K562 (cell line): ENCODE data around the gene OR10C1. TPM values are rescaled to one million over a fixed set of nuclear protein-coding genes. Genes with fewer than 3 reads are reported as not detected.

Source experiments
- ATAC-seq: fragments of 200-7000 bp; cut with Tn5 transposase; 3 replicates; pipeline ENCODE4 v1.9.1; 2020; ENCODE audit warnings: moderate library complexity
- BruUV-seq: library from RNA; stranded (reverse); fragments of 400-500 nt; replicated peaks from 2 replicates; lab custom pipeline; 2021; lab: Mats Ljungman, UMichigan
- CTCF ChIA-PET: fragments of 300-600 bp; formaldehyde crosslinking; extraction: SDS; loops from one replicate; lab custom pipeline; 2021; ENCODE audit warnings: low intra/inter-chr PET ratio; lab: Yijun Ruan, JAX
- POLR2A ChIA-PET: fragments of 300-600, 350-650 bp; sonication (Branson Sonifier 250); formaldehyde crosslinking; extraction: SDS; loops from one replicate; lab custom pipeline; 2021; ENCODE audit warnings: antibody characterized with exemption, inconsistent platforms; lab: Yijun Ruan, JAX
- DNase-seq, 4 experiments: peaks; one replicate each; pipeline versions ENCODE4 v3.0.0 to v3.0.0-alpha.2; 2011 to 2018; ENCODE audit warnings: low spot score in 3 of 4, mixed read lengths in 3 of 4; ENCODE audit errors: extremely low read depth in 1 of 4
- FAIRE-seq: peaks from 2 replicates; lab custom pipeline; 2011; peaks lifted over from hg19 to GRCh38; lab: Jason Lieb, UNC
- H2AFZ ChIP-seq: 2 replicates; pipeline ENCODE4 v1.6.0; 2011; ENCODE audit warnings: low read depth, low read length, control low read depth, inconsistent platforms
- H3K27ac ChIP-seq: fragments of 200-600 bp; 3 replicates; pipeline ENCODE4 v1.8.0; 2011; ENCODE audit warnings: low read depth, mild to moderate bottlenecking, control low read depth, inconsistent platforms, low read length, moderate library complexity, mixed read lengths; ENCODE audit errors: extremely low read depth
- H3K27me3 ChIP-seq, 2 experiments: fragments of 300-600 bp in 1 of 2; 2 replicates in 1 of 2; 3 replicates in 1 of 2; pipeline versions ENCODE4 v1.6.0 to v1.8.0; 2011; ENCODE audit warnings: inconsistent platforms in 2 of 2, low read length in 2 of 2, mild to moderate bottlenecking in 1 of 2, mixed read lengths in 1 of 2, moderate library complexity in 1 of 2; ENCODE audit not compliant: control insufficient read depth in 2 of 2, insufficient read depth in 2 of 2
- H3K36me3 ChIP-seq: fragments of 300-600 bp; 3 replicates; pipeline ENCODE4 v1.8.0; 2011; ENCODE audit warnings: mild to moderate bottlenecking, low read length, inconsistent platforms; ENCODE audit not compliant: control insufficient read depth, insufficient read depth
- H3K4me1 ChIP-seq, 2 experiments: fragments of 200-600 bp in 1 of 2; replicated peaks in 1 of 2; 2 replicates in 1 of 2; 3 replicates in 1 of 2; pipeline versions ENCODE4 v1.5.1 to v1.8.0; 2011; ENCODE audit warnings: inconsistent platforms in 2 of 2, low read length in 2 of 2, mild to moderate bottlenecking in 1 of 2, mixed read lengths in 1 of 2, moderate library complexity in 1 of 2; ENCODE audit not compliant: control insufficient read depth in 2 of 2, insufficient read depth in 2 of 2
- H3K4me2 ChIP-seq: 2 replicates; pipeline ENCODE4 v1.6.1; 2011; ENCODE audit warnings: low read length, control low read depth, inconsistent platforms, mixed read lengths; ENCODE audit not compliant: insufficient read depth
- H3K4me3 ChIP-seq: fragments of 200-600 bp; sonication (generic), shearing (Covaris generic); 2 replicates; pipeline ENCODE4 v1.5.1; 2016; ENCODE audit warnings: control low read depth, inconsistent platforms
- H3K79me2 ChIP-seq: fragments of 200-600 bp; 3 replicates; pipeline ENCODE4 v1.8.0; 2011; ENCODE audit warnings: low read length, inconsistent platforms; ENCODE audit not compliant: control insufficient read depth, insufficient read depth
- H3K9ac ChIP-seq, 2 experiments: 2 replicates each; pipeline versions ENCODE4 v1.6.0 to v1.6.1; 2011; ENCODE audit warnings: low read depth in 2 of 2, low read length in 2 of 2, control low read depth in 1 of 2, inconsistent platforms in 1 of 2, mild to moderate bottlenecking in 1 of 2, mixed read lengths in 1 of 2; ENCODE audit not compliant: insufficient read depth in 1 of 2
- H3K9me1 ChIP-seq: one replicate; pipeline ENCODE4 v1.6.0; 2011; ENCODE audit warnings: inconsistent platforms, mild to moderate bottlenecking, low read length, moderate library complexity; ENCODE audit not compliant: control insufficient read depth, insufficient read depth
- H3K9me3 ChIP-seq: replicated peaks from 2 replicates; pipeline ENCODE4 v1.5.1; 2011; ENCODE audit warnings: low read depth, low read length, inconsistent platforms; ENCODE audit not compliant: control insufficient read depth, insufficient read depth
- H4K20me1 ChIP-seq: replicated peaks from 2 replicates; pipeline ENCODE4 v1.6.1; 2011; ENCODE audit warnings: low read length, inconsistent platforms, mixed read lengths; ENCODE audit not compliant: control insufficient read depth, insufficient read depth
- BMI1 ChIP-seq: fragments of 150-350 bp; IDR thresholded peaks from 2 replicates; pipeline ENCODE4 v1.6.1; 2014; ENCODE audit warnings: low read length
- CEBPG ChIP-seq, 3 experiments: fragments of 200-800 bp in 1 of 3; sonication (Bioruptor generic) in 1 of 3; sonication (generic) in 1 of 3; formaldehyde crosslinking in 1 of 3; IDR thresholded peaks in 2 of 3; conservative IDR thresholded peaks in 1 of 3; 2 replicates each; pipeline versions ENCODE4 v1.6.1 to v1.8.0; 2016 to 2022; ENCODE audit warnings: missing compliant biosample characterization in 2 of 3, missing genetic modification characterization in 2 of 3, mild to moderate bottlenecking in 1 of 3, missing genetic modification reagents in 1 of 3
- GATA2 ChIP-seq: sonication (generic); formaldehyde crosslinking; IDR thresholded peaks from 2 replicates; pipeline ENCODE4 v1.4.0; 2020; ENCODE audit warnings: mild to moderate bottlenecking, missing genetic modification reagents
- GTF2A2 ChIP-seq: IDR thresholded peaks from 2 replicates; pipeline ENCODE4 v1.6.1; 2016; ENCODE audit warnings: mild to moderate bottlenecking, missing genetic modification characterization, missing compliant biosample characterization
- MAFF ChIP-seq: IDR thresholded peaks from 2 replicates; pipeline ENCODE4 v1.6.1; 2012; ENCODE audit warnings: low read length, improper control_type of control experiment
- MAFK ChIP-seq: IDR thresholded peaks from 2 replicates; pipeline ENCODE4 v1.6.1; 2011; ENCODE audit warnings: low read length, improper control_type of control experiment
- MXI1 ChIP-seq: IDR thresholded peaks from 2 replicates; pipeline ENCODE4 v1.6.1; 2011; ENCODE audit warnings: low read depth, mild to moderate bottlenecking, improper control_type of control experiment, low read length
- NCOR1 ChIP-seq: fragments of 450-650 bp; IDR thresholded peaks from 2 replicates; pipeline ENCODE4 v1.6.1; 2016; ENCODE audit warnings: mild to moderate bottlenecking, moderate library complexity
- PML ChIP-seq: IDR thresholded peaks from 2 replicates; pipeline ENCODE4 v1.6.1; 2012; ENCODE audit warnings: low read length, inconsistent platforms
- RB1 ChIP-seq: fragments of 450-650 bp; IDR thresholded peaks from 2 replicates; pipeline ENCODE4 v1.6.1; 2017; ENCODE audit warnings: low read depth, mild to moderate bottlenecking
- SMAD3 ChIP-seq: fragments of 450-650 bp; formaldehyde crosslinking; conservative IDR thresholded peaks from 2 replicates; pipeline ENCODE4 v1.4.0; 2020; ENCODE audit warnings: mild to moderate bottlenecking
- SP1 ChIP-seq: sonication (generic); formaldehyde crosslinking; IDR thresholded peaks from 2 replicates; pipeline ENCODE4 v1.8.1; 2022; ENCODE audit warnings: mild to moderate bottlenecking, missing genetic modification reagents
- TFAM ChIP-seq: fragments of 250-450 bp; sonication (Bioruptor Pico); conservative IDR thresholded peaks from 2 replicates; pipeline ENCODE4 v1.5.0; 2021; ENCODE audit warnings: mild to moderate bottlenecking, moderate library complexity
- TRIM24 ChIP-seq, 2 experiments: fragments of 450-650 bp; IDR thresholded peaks; 2 replicates each; pipeline ENCODE4 v1.6.1; 2016
- WGBS: fragments of 100-300 bp; shearing (Covaris generic); methylation state at CpG from one replicate; pipeline ENCODE4 v1.1.6; 2016; ENCODE audit warnings: low coverage, mixed read lengths; ENCODE audit not compliant: insufficient coverage; ENCODE audit errors: missing lambda C conversion rate; 5-methylcytosine and 5-hydroxymethylcytosine counted together
- in situ Hi-C: fragments of 300-500 bp; cut with MboI; formaldehyde crosslinking; loops from 4 replicates; pipeline ENCODE4 v1.15.0; 2018; ENCODE audit warnings: inconsistent platforms, mixed read lengths
- intact Hi-C: fragments of 100-400 bp; cut with micrococcal nuclease; formaldehyde crosslinking; loops from 2 replicates; pipeline ENCODE4 v1.14.2; 2022
- polyA plus RNA-seq, 8 experiments: library from polyadenylated mRNA; depleted of rRNA in 4 of 8; stranded (reverse) in 5 of 8; unstranded in 3 of 8; fragments of >200 nt; fragmentation: Nextera tagmentation in 2 of 8; fragmentation: Illumina TruSeq in 1 of 8; extraction: Ambion mirVana in 2 of 8; extraction: Trizol in 1 of 8; gene quantifications; 2 replicates each; pipeline versions ENCODE4 v1.2.1 to v1.2.3, GENCODE V29; 2011 to 2014; ENCODE audit warnings: inconsistent platforms in 1 of 8, missing spikeins in 1 of 8
- total RNA-seq, 7 experiments: library from RNA; depleted of rRNA in 6 of 7; stranded (reverse); fragments of >200 nt in 6 of 7; fragmentation: Illumina TruSeq in 2 of 7; extraction: Trizol in 2 of 7; gene quantifications; 2 replicates each; pipeline versions ENCODE4 v1.2.1 to v1.2.3, GENCODE V29; 2011 to 2021; ENCODE audit warnings: low replicate concordance in 1 of 7
- TF ChIP-seq, protein P1 (sequence below), 3 experiments: IDR thresholded peaks in 2 of 3; conservative IDR thresholded peaks in 1 of 3; 2 replicates each; pipeline ENCODE4 v1.5.1; 2011 to 2012; ENCODE audit warnings: low read length in 3 of 3, mild to moderate bottlenecking in 3 of 3, control low read depth in 2 of 3, improper control_type of control experiment in 1 of 3, inconsistent platforms in 1 of 3, low read depth in 1 of 3, mixed read lengths in 1 of 3, moderate library complexity in 1 of 3; ENCODE audit not compliant: insufficient read depth in 2 of 3
- TF ChIP-seq, protein P2 (sequence below): fragments of 450-650 bp; IDR thresholded peaks from 2 replicates; pipeline ENCODE4 v1.6.1; 2016; ENCODE audit warnings: low read depth, mild to moderate bottlenecking, moderate library complexity
- TF ChIP-seq, protein P3 (sequence below): fragments of 250-450 bp; sonication (Bioruptor Pico); IDR thresholded peaks from 2 replicates; pipeline ENCODE4 v1.8.0; 2022; ENCODE audit warnings: moderate library complexity, mild to moderate bottlenecking, inconsistent platforms
- TF ChIP-seq, protein P4 (sequence below): fragments of 450-650 bp; formaldehyde crosslinking; IDR thresholded peaks from 2 replicates; pipeline ENCODE4 v1.4.0; 2022; ENCODE audit warnings: mild to moderate bottlenecking, moderate library complexity
- TF ChIP-seq, protein P5 (sequence below): sonication (generic); formaldehyde crosslinking; IDR thresholded peaks from 2 replicates; pipeline ENCODE4 v1.8.0; 2022; ENCODE audit warnings: mild to moderate bottlenecking, low read depth, missing genetic modification reagents

OR10C1 gene
- total and polyA plus RNA-seq, 9 of the 15 experiments (the other 6 are each of a cell fraction or from before 2014, with no cell fraction given), result not detected

DNA sequence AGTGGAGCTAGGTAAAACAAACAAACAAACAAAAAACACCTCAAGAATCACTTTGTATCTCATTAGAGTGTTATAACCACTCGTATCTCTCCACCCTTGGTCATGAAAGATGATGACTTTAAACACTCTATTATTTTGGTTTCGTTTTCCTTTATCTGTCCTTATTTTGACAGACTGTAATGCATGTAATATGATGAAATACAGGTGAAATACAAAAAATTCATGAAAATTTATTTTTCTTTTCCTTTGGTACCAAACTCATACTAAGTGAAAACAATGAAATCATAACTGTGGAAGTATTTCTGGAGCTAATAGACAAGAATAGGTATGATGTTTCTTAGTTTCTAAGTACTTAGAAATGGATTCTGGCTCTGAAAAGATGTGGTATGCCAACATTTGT, 39.6 kb upstream of the OR10C1 start:
- no peaks in the 10 kb centered on the region for H3K4me1 ChIP-seq
- H3K4me2 ChIP-seq, result no peak overlapping the region
- H4K20me1 ChIP-seq, result no peaks in the 10 kb centered on the region
- ChIA-PET CTCF (no interaction called here), POLR2A (no interaction called here)
- FAIRE-seq, result no peak
- H3K9me3 ChIP-seq, result no peaks in the 10 kb centered on the region
- in situ Hi-C loops (no loop called here), intact Hi-C loops (no loop called here)
- H3K27ac ChIP-seq, result no peak overlapping the region
- H3K36me3 ChIP-seq, result no peaks in the 10 kb centered on the region
- H3K9me1 ChIP-seq, result no peaks in the 10 kb centered on the region
- H3K79me2 ChIP-seq, result no peaks in the 10 kb centered on the region
- no peak for DNase-seq
- no TSS peak for BruUV-seq
- H3K9ac ChIP-seq, result no peak overlapping the region
- H2AFZ ChIP-seq, result no peak overlapping the region
- H3K4me3 ChIP-seq, result no peak overlapping the region
- WGBS, result 0% methylated on average over 2 of the region's 2 CpGs
- H3K27me3 ChIP-seq, result 0 out of 5 replicates have a peak, but pooled peaks cover 0 to 2% of the 10 kb centered on the region in 2 experiments
- no peak for ATAC-seq
- no peak for TF ChIP-seq BMI1
- TF ChIP-seq PML, result no peak
- no peak for TF ChIP-seq GATA2 (CRISPR knock-in tag)
- TF ChIP-seq, protein P1, sequence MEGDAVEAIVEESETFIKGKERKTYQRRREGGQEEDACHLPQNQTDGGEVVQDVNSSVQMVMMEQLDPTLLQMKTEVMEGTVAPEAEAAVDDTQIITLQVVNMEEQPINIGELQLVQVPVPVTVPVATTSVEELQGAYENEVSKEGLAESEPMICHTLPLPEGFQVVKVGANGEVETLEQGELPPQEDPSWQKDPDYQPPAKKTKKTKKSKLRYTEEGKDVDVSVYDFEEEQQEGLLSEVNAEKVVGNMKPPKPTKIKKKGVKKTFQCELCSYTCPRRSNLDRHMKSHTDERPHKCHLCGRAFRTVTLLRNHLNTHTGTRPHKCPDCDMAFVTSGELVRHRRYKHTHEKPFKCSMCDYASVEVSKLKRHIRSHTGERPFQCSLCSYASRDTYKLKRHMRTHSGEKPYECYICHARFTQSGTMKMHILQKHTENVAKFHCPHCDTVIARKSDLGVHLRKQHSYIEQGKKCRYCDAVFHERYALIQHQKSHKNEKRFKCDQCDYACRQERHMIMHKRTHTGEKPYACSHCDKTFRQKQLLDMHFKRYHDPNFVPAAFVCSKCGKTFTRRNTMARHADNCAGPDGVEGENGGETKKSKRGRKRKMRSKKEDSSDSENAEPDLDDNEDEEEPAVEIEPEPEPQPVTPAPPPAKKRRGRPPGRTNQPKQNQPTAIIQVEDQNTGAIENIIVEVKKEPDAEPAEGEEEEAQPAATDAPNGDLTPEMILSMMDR (IDR thresholded peaks at IDR 0.05 in 2 of 3, conservative IDR thresholded peaks at IDR 0.05 in 1 of 3; ENCODE audit: insufficient read depth in 2 of 3, low read depth in 1 of 3, low read length in 3 of 3), result no peak
- TF ChIP-seq, protein P2, sequence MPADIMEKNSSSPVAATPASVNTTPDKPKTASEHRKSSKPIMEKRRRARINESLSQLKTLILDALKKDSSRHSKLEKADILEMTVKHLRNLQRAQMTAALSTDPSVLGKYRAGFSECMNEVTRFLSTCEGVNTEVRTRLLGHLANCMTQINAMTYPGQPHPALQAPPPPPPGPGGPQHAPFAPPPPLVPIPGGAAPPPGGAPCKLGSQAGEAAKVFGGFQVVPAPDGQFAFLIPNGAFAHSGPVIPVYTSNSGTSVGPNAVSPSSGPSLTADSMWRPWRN, result no peak
- TF ChIP-seq MAFK, result no peak
- peak; percentile 32 to 48; a peak in 2 of 4 replicates for TF ChIP-seq TRIM24 (IDR thresholded peaks at IDR 0.05)
- no peak for TF ChIP-seq GTF2A2 (tag)
- no peak for TF ChIP-seq SMAD3 (CRISPR knock-in tag)
- no peak for TF ChIP-seq NCOR1
- TF ChIP-seq SP1, result no peak
- TF ChIP-seq, protein P3, sequence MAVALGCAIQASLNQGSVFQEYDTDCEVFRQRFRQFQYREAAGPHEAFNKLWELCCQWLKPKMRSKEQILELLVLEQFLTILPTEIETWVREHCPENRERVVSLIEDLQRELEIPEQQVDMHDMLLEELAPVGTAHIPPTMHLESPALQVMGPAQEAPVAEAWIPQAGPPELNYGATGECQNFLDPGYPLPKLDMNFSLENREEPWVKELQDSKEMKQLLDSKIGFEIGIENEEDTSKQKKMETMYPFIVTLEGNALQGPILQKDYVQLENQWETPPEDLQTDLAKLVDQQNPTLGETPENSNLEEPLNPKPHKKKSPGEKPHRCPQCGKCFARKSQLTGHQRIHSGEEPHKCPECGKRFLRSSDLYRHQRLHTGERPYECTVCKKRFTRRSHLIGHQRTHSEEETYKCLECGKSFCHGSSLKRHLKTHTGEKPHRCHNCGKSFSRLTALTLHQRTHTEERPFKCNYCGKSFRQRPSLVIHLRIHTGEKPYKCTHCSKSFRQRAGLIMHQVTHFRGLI, result no peak
- TF ChIP-seq MAFF, result no peak
- TF ChIP-seq CEBPG (CRISPR knock-in tag; IDR thresholded peaks at IDR 0.05), result no peak
- peak; percentile 72 to 85 for TF ChIP-seq CEBPG (tag; conservative IDR thresholded peaks at IDR 0.05 in 1 of 2, IDR thresholded peaks at IDR 0.05 in 1 of 2)
- TF ChIP-seq RB1, result no peak
- no peak for TF ChIP-seq MXI1
- TF ChIP-seq, protein P4, sequence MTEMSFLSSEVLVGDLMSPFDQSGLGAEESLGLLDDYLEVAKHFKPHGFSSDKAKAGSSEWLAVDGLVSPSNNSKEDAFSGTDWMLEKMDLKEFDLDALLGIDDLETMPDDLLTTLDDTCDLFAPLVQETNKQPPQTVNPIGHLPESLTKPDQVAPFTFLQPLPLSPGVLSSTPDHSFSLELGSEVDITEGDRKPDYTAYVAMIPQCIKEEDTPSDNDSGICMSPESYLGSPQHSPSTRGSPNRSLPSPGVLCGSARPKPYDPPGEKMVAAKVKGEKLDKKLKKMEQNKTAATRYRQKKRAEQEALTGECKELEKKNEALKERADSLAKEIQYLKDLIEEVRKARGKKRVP (CRISPR knock-in tag), result peak; percentile 64; the same call in 1 of the 2 replicates
- TF ChIP-seq, protein P5, sequence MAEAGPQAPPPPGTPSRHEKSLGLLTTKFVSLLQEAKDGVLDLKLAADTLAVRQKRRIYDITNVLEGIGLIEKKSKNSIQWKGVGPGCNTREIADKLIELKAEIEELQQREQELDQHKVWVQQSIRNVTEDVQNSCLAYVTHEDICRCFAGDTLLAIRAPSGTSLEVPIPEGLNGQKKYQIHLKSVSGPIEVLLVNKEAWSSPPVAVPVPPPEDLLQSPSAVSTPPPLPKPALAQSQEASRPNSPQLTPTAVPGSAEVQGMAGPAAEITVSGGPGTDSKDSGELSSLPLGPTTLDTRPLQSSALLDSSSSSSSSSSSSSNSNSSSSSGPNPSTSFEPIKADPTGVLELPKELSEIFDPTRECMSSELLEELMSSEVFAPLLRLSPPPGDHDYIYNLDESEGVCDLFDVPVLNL, result no peak
- TF ChIP-seq TFAM (CRISPR knock-in tag), result no peak
